Neuron (in vitro differentiated cells): ENCODE results near the gene HARBI1.
A peak's percentile ranks its signal among the peaks of the same experiment; 100 is the strongest.

Experiments
- H2AFZ ChIP-seq: one replicate; pipeline ENCODE4 v1.6.1; 2013; ENCODE audit warnings: low read depth, mild to moderate bottlenecking, inconsistent platforms, low read length, moderate library complexity
- H3K27me3 ChIP-seq: one replicate; pipeline ENCODE4 v1.6.1; 2013; ENCODE audit warnings: low read length; ENCODE audit not compliant: insufficient read depth
- H3K36me3 ChIP-seq: one replicate; pipeline ENCODE4 v1.6.1; 2013; ENCODE audit warnings: low read length; ENCODE audit not compliant: insufficient read depth
- H3K4me1 ChIP-seq: one replicate; pipeline ENCODE4 v1.6.1; 2013; ENCODE audit warnings: low read length; ENCODE audit not compliant: insufficient read depth
- H3K4me3 ChIP-seq: 2 replicates; pipeline ENCODE4 v1.5.1; 2013; ENCODE audit warnings: mild to moderate bottlenecking, low read length, moderate library complexity
- H3K9me3 ChIP-seq: one replicate; pipeline ENCODE4 v1.6.1; 2013; ENCODE audit warnings: low read length

Gene HARBI1

DNA sequence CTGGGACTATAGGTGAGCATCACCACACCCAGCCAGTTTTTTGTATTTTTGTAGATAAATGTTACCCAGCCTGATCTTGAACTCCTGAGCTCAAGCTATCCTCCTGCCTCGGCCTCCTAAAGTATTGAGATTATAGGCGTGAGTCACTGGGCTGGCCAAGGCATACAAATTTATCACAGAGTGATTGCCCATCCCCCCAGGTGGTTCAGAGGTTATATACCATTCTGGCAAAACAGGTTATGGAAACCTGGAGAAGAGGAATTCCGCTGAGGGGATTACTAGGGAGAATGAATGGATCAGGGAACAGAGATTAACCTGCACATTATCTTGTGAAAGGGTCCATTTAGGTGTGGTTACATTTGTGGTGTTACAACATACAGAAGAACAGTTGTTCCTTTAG is 8.4 kb upstream of the HARBI1 start:
- no peaks in the 10 kb centered on the region for H3K9me3 ChIP-seq
- no peak overlapping the region for H2AFZ ChIP-seq
- no peaks in the 10 kb centered on the region for H3K4me1 ChIP-seq
- no peak overlapping the region for H3K4me3 ChIP-seq
- H3K36me3 ChIP-seq = peaks cover 33% of the 10 kb centered on the region
- no peaks in the 10 kb centered on the region for H3K27me3 ChIP-seq

DNA sequence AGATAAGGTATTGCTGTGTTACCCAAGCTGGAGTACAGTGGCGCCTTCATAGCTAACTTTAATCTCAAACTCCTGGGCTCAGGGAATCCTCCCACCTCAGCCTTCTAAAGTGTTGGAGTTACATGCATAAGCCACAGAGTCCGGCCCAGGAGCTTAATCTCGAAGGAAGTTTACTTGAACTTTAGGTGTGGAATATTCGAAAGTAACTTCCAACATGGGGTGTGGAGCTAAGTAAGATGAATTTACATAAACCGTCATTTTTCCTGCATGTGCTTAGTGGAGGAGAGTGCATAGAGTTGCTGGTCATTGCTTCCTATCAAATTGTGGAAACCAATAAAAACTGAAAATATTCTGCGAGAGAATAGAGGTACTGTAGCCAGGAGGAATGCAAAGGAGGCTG is 1.8 kb upstream of the HARBI1 start:
- no peaks in the 10 kb centered on the region for H3K27me3 ChIP-seq
- H3K9me3 ChIP-seq = no peaks in the 10 kb centered on the region
- H3K4me3 ChIP-seq = peak overlapping the region; percentile 84
- H3K36me3 ChIP-seq = peaks cover 14% of the 10 kb centered on the region
- H2AFZ ChIP-seq = no peak overlapping the region
- peaks cover 19% of the 10 kb centered on the region for H3K4me1 ChIP-seq

DNA sequence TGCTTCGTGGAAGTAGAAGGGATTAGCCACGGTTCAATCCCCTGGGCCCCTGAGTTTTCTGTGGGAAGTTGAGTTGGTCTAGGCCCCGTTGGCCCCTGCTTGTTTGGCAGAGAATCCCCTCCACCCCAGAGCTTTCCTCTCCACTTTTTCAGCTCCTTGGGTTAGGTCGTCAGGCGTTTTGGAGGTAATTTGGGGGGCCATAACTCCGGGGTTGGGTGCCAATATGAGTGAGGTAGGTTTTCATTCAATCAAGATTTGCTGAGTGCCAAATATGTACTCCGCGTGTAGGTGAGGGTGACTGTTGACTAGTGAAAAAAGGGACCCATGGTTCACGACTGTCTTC is 916 bp upstream of the HARBI1 start:
- peaks cover 14% of the 10 kb centered on the region for H3K36me3 ChIP-seq
- H3K4me1 ChIP-seq = peaks cover 19% of the 10 kb centered on the region
- H2AFZ ChIP-seq = peak overlapping the region; percentile 85
- H3K9me3 ChIP-seq = no peaks in the 10 kb centered on the region
- no peaks in the 10 kb centered on the region for H3K27me3 ChIP-seq
- peak overlapping the region; percentile 84 for H3K4me3 ChIP-seq

GRCh38 chr11:46616551-46617133 is 385 bp downstream of the HARBI1 start:
- Histone ChIP-seq H3K4me3 (peak overlapping the region; percentile 84), H3K27me3 (no peaks in the 10 kb centered on the region), H3K4me1 (peaks cover 19% of the 10 kb centered on the region), H3K9me3 (no peaks in the 10 kb centered on the region), H2AFZ (peak overlapping the region; percentile 85), H3K36me3 (peaks cover 13% of the 10 kb centered on the region)

DNA sequence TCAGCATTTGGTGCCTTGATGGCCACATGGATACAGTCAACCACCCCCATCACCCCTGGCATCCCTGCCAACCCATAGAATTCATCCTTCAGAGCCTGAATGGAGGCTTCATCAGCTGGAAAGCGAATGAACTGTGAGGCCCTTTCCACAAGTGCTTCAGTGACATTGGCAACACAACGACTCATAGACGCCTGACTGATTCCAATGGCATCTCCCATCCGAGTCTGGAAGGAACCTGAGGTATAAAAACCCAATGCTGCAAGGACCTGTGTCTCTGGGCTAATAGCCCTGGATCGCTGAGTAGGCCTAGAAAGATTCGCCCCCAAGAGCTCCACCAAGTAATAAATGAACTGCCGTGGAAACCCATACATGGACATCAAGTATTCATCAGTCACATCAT is 1.3 kb downstream of the HARBI1 start:
- H3K27me3 ChIP-seq = no peaks in the 10 kb centered on the region
- peaks cover 6% of the 10 kb centered on the region for H3K36me3 ChIP-seq
- H3K9me3 ChIP-seq = no peaks in the 10 kb centered on the region
- no peak overlapping the region for H2AFZ ChIP-seq
- H3K4me1 ChIP-seq = peaks cover 19% of the 10 kb centered on the region
- H3K4me3 ChIP-seq = no peak overlapping the region

DNA sequence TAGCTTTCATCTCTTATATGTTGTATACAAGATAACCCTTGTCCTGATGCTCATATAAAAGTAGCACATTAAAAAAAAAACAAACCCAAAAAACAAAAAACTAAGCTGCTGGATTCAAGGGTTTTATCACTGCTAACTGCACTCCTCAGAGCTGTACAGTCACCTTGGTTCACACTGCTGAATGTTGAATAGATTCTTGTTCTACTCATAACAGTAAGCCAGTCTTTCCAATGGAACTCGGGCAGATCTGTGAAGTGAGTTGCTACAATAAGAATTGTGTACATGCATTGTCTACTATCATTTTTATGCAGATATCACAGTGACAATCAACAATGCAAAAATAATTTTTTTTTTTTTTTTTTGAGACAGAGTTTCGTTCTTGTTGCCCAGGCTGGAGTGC is 4.7 kb downstream of the HARBI1 start:
- Histone ChIP-seq H3K36me3 (no peaks in the 10 kb centered on the region), H3K4me1 (peaks cover 9% of the 10 kb centered on the region), H3K4me3 (no peak overlapping the region), H2AFZ (no peak overlapping the region), H3K9me3 (no peaks in the 10 kb centered on the region), H3K27me3 (no peaks in the 10 kb centered on the region)

GRCh38 chr11:46611526-46612304 is 5.3 kb downstream of the HARBI1 start:
- H3K27me3 ChIP-seq = no peaks in the 10 kb centered on the region
- no peak overlapping the region for H3K4me3 ChIP-seq
- H3K4me1 ChIP-seq = peaks cover 9% of the 10 kb centered on the region
- H3K9me3 ChIP-seq = no peaks in the 10 kb centered on the region
- no peak overlapping the region for H2AFZ ChIP-seq
- H3K36me3 ChIP-seq = no peaks in the 10 kb centered on the region

GRCh38 chr11:46609386-46609785 is 7.6 kb downstream of the HARBI1 start:
- H2AFZ ChIP-seq = no peak overlapping the region
- no peaks in the 10 kb centered on the region for H3K27me3 ChIP-seq
- H3K4me1 ChIP-seq = no peaks in the 10 kb centered on the region
- H3K36me3 ChIP-seq = no peaks in the 10 kb centered on the region
- no peaks in the 10 kb centered on the region for H3K9me3 ChIP-seq
- H3K4me3 ChIP-seq = no peak overlapping the region

- Histone ChIP-seq H3K36me3 (peaks cover 6% of the 10 kb centered on the region), H3K4me3 (no peak overlapping the region), H3K27me3 (no peaks in the 10 kb centered on the region), H3K4me1 (no peaks in the 10 kb centered on the region), H2AFZ (no peak overlapping the region), H3K9me3 (no peaks in the 10 kb centered on the region)
These were observed 9.5 kb downstream of the HARBI1 start for GRCh38 chr11:46607516-46607915.

DNA sequence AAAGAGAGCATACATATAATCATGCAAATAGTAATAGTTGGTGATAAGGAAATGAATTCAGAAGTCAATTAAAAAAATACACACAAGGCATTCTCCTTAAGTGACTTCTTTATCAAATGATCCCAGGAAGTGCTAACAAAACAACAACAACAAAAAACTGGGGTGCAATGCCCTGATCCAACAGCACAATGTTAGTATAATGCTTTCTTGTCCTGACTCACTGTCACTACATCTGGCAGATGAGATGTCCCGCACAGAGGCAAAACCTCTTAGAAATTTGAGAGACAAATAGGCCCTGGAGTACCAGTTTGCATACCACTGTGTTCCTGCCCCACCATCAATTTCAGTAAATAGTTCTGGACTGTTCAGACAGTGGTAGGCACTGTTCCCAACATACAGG is 12.2 kb downstream of the HARBI1 start:
- no peaks in the 10 kb centered on the region for H3K9me3 ChIP-seq
- no peak overlapping the region for H2AFZ ChIP-seq
- H3K4me3 ChIP-seq = no peak overlapping the region
- H3K4me1 ChIP-seq = no peaks in the 10 kb centered on the region
- peaks cover 6% of the 10 kb centered on the region for H3K36me3 ChIP-seq
- H3K27me3 ChIP-seq = no peaks in the 10 kb centered on the region

DNA sequence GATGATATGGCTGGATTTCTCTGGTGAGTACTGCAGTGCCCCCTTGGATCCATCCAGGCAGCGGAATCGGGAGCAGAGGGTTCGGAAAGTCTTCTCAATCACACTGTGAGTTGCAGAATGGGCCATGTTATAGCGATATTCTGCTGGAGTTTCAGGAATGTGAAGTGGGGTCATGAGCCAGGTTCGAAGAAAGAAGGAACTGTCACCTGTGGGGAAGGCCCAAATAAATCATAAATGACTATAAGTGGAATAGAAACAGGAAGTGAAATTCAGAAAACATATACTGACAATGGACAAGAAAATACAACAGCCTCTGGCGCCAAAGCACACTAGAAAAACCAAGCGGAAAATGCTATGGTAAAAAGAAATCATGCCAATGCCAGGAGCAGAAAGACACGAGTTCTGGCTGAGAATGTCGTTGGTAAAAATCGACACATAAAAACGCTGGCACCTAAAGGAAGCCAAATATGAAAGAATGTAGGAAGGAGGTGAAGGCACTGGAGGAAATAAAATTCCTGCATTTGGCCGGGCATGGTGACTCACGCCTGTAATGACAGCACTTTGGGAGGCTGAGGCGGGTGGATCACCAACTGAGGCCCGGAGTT is 13.2 kb downstream of the HARBI1 start:
- Histone ChIP-seq H3K4me1 (no peaks in the 10 kb centered on the region), H3K9me3 (no peaks in the 10 kb centered on the region), H3K36me3 (peaks cover 6% of the 10 kb centered on the region), H3K4me3 (no peak overlapping the region), H3K27me3 (no peaks in the 10 kb centered on the region), H2AFZ (no peak overlapping the region)

GRCh38 chr11:46601129-46601528 is 15.9 kb downstream of the HARBI1 start:
- H3K4me1 ChIP-seq = no peaks in the 10 kb centered on the region
- H3K27me3 ChIP-seq = no peaks in the 10 kb centered on the region
- peaks cover 6% of the 10 kb centered on the region for H3K36me3 ChIP-seq
- no peak overlapping the region for H2AFZ ChIP-seq
- no peak overlapping the region for H3K4me3 ChIP-seq
- no peaks in the 10 kb centered on the region for H3K9me3 ChIP-seq

DNA sequence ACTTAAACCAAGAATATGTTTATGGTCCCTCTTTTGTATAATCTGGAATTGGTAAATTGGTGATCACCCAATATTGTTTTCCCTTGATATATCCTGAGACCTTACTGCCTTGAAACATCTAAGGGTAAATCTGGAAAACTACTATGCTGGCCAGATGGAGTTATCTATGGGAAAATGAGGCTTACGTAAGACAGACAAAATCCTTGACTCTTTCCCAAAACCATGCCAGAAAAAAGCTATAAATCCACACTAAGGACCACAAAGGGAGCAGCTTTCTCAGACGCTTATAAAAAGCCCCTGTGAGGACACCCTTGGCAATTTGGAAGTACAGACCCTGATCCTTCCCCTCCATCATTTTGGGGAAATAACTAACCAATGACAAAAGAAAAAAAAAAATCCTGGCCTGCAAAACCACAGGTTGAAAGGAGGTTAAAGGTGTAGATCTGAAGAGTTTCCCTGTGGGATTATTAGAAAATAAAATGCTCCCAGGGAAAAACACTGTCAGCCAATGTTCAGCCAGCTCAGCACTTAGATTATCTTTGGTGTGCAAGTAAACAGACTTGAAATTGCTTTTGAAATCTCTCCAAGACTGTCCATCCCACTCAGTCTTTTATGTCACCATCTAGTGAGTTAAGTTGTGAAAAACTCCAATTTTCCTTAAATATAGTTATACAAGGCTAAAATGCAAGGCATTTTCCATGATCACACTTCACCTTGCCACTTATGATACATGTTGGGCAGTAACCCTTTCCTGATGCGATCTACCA is 16.6 kb downstream of the HARBI1 start:
- Histone ChIP-seq H3K4me1 (no peaks in the 10 kb centered on the region), H3K9me3 (no peaks in the 10 kb centered on the region), H3K27me3 (no peaks in the 10 kb centered on the region), H2AFZ (no peak overlapping the region), H3K4me3 (no peak overlapping the region), H3K36me3 (peaks cover 6% of the 10 kb centered on the region)
